NCI-H2081 (cell line): ENCODE measurements around the gene PPY.
"Not testable (repeated sequence)": the region's sequence is repeated elsewhere in the genome, so short reads cannot be mapped to it uniquely, and the experiment has no call there.

Experiments
- DNase-seq, 2 experiments: peaks; one replicate each; lab custom pipeline; 2025; lab: John Stamatoyannopoulos, UW

The PPY gene

GRCh38 chr17:43931062-43931571, 11.2 kb downstream of the PPY start:
- DNase-seq, result no peak

- DNase-seq, result peak in 1 of 2 experiments; percentile 33
Measured at GRCh38 chr17:43928609-43929008, 13.7 kb downstream of the PPY start.

- DNase-seq, result not testable (repeated sequence)
Measured at GRCh38 chr17:43927929-43928328, 14.3 kb downstream of the PPY start.

DNA sequence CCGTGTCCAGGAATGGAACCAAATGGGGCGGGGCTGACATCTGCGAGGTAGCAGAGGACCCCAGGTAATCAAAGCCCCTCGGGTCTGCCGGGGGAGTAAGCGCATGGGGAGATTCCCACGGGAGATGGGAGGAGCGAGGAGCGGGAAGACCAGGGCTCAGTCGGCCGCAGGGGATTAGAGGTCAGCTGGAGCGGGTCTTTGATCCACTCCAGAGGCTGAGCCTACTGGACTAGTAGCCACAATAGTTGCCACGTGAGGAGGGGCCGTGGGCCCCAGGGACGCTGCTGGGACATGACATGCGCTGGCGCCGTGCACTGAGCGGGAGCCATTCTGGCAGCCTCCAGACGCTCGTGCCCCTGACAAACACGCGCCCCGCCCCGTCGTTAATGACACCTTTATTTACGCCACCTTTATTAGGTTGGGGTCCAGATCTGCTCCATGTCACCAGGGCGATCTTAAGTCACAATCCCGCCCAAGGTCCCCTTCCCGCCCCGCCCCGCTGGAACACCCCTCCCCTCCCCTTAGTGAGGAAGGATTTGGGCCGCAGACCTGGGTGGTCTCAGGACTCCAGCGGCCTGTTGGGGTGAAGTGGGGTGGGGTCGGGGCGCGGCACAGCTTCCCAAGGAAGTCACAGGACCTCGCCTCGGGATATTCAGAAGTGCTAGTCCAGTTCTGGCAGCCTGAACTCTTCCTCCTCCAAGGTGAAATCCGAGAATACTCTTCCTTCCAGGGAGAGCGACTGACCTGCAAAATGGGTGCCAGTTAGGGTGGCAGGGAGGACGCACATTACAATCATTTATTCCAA, 15.0 kb downstream of the PPY start:
- no peak for DNase-seq

DNA sequence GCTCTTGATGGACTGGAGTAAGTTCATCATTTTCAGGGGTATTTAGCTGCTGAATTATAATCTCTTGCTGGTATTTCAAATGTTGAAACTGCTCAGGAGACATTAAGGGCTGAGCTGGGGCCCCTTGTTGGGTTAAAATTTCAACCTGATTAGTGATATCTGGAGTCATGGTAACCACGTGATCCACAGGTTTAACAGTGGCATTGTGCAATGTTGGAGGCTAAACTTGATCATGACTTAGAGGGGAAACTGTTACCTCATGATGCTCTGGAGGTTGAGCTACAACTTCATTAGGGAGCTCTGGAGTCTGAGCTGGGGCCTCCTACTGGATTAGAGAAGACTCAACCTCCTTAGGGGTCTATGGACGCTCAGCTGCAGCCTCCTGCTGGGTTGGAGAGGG, 17.7 kb downstream of the PPY start:
- DNase-seq, result no peak

DNA sequence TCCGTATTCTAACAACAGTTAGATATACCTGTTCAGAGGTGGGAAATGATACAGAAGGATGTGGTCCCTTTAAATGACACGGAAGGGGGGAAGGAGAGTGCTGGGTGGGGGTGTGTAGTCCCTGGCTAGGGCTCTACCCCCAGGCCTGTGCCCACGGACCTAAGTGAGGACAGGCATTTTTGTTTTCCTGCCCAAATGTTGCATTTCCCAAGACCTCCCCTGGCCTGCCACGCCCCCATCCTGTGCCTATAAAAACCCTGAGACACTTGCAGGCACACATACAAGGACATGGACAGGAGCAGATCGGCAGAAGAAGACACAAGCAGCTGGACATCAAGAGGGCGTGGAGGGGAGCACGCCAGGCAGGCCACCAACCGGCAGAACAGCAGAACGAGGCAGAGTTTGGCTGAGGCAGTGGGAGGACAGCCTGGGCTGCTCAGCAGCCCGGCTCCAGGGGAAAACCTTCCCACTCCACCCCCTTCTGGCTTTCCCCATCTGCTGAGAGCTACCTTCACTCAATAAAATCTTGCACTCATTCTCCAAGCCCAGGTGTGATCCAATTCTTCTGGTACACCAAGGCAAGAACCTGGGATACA, 21.7 kb downstream of the PPY start:
- DNase-seq, result no peak

DNA sequence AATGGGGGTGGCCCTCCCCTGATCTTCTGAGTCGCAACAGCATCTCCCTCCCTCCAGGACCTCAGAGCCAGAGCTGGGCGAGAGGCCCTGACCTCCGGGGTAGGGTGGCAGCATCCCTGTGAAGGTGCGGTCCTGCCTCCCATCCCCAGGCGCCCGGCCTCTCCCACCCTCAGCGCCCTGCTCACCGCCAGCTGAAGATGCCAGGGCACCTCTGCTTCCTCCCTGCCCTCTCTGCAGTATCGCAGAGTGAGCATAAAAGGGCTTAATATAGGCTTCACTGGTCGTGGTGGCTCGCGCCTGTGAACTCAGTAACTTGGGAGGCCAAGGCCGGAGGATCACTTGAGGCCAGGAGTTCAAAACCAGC, 24.3 kb downstream of the PPY start:
- DNase-seq, result no peak

- no peak for DNase-seq
Measured at GRCh38 chr17:43917348-43918025, 24.8 kb downstream of the PPY start.

DNA sequence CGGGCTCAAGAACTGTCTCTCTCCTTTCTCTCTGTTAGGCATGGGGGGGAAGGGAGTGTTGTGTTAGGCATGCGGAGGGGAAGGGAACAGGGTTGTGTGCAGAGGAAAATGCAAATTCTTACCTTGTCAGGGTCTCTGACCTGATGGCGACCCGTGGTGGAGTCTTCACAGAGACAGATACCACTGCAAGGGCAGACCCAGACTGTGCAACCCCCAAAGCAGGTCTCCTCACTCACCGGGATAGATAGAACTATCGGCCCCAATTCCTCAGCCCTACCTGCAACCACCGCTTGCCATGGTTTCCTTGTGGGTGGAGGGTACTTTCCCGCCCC, 25.3 kb downstream of the PPY start:
- DNase-seq, result no peak

GRCh38 chr17:43916385-43916784, 25.9 kb downstream of the PPY start:
- DNase-seq, result no peak

DNA sequence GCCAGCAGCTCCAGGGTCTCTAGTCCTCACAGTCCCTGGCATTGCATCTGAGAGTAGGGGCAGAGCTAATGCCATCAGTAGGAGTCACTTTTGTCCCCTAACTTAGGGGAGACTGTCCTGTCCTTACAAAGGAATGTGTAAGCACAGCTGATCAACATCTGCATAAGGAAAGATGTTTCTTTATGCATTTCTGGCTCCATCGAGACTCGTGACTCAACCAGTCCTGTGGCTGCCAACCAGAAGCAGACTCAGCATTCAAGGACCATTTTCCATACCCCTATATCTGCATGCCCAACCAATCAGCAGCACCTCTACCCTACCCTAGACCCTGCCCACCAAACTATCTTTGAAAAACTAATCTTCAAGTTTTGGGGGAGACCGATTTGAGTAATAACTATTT, 26.7 kb downstream of the PPY start:
- no peak for DNase-seq

- no peak for DNase-seq
Measured at GRCh38 chr17:43914451-43914850, 27.8 kb downstream of the PPY start.

- DNase-seq, result no peak
Measured at GRCh38 chr17:43913584-43913983, 28.7 kb downstream of the PPY start.

DNA sequence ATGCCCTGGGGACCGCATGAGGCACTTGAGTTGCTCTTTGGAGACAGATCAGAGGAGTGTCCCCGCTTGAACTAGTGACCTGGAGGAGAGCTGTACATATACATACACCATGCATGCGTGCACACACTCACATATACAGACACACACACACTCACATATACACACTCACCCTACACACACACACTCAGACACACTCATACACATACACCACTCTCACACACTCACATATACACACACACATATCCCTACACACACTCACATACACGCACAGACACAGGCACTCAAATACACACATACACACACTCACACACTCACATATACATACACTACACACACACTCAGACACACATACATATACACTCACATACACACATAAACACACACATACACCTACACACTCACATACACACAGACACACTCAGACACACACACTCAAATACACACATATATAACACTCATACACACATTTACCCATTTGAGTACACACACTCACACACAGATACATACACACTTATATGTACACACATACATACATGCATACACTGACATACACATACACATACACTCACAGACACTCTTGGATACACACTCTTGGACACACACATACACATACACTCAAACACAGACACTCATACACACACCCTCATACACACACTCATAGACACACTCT, 29.5 kb downstream of the PPY start:
- no peak for DNase-seq

DNA sequence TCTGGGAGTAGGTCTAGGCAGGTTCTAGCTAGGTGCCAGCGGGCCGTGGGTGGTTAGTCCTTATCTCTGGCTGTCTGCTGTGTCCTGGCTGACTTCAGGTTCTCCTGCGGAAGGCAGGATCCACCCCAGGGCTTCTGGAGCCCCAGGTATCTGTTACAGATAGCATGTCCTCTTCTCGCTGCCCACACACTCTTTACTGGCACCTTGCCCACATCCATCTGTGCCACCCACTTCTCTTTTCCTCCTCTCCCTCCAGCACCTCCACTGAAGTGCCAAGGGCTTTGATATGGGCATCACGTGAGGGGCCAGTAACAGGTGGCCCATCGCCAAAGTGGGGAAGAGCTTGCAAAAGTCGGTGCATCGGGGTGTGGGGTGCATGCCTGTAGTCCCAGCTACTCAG, 30.4 kb downstream of the PPY start:
- DNase-seq, result no peak

DNA sequence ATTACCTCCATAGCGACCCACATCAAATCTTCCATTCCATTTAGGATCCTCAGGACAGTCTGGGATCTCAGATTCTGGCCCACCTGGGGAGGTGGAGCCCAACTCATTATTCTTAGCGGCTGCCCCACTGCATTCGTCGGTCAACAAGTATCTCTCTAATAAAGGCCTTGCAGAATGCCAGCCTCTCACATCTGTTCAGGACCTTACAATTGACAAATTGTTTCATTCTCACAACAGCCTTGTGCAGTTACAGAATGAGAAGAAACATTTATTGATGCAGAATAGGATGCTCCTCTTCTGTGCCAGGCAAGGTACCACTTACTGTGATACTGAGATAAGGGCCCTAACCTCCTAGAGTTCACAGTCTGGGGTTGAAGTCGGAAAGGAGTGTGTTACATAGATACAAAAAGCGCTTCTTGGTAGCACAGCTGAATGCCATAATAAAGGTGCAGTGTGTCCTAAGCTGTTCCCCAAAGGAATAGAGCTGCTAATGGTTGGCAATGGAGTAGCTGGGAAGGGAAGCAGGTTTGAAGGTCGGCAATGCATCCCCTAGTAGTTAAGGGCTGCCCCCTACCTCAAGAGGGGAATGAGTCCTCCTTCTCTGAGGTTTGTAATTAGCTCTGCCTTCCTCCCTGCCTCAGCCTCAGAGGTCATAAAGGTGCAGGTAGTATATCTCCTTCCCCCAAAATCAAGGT, 32.6 kb downstream of the PPY start:
- no peak for DNase-seq

DNA sequence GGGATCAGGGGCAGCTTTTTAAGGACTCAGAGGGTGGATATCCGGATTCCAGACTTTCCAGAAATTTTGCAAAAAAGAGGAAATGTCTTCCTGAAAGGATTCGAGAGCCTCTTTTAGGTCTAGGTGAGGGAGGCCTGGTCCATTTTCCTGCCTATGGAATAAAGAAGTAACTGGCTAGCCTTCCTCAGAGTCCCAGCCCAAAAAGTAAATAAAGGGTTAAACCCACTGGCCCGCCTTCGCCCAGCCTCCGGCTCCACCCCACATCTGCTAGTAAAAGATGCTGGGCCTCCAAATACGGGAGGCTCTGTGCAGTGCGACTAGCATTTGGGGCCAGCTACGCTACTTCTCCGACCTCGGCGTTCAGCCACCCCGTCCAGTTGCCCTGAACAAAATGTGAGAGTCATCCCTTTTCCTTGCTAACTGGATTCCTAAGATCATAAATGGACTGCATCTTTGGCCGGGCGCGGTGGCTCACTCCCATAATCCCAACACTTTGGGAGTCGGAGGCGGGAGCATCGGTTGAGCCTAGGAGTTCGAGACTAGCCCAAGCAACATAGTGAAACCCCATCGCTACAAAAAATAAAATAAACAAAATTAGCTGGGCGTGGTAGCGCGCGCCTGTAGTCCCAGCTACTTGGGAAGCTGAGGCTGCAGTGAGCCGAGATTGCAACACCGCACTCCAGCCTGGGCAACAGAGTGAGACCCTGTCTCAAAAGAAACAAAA, 34.1 kb downstream of the PPY start:
- DNase-seq, result peak in 1 of 2 experiments; percentile 33

DNA sequence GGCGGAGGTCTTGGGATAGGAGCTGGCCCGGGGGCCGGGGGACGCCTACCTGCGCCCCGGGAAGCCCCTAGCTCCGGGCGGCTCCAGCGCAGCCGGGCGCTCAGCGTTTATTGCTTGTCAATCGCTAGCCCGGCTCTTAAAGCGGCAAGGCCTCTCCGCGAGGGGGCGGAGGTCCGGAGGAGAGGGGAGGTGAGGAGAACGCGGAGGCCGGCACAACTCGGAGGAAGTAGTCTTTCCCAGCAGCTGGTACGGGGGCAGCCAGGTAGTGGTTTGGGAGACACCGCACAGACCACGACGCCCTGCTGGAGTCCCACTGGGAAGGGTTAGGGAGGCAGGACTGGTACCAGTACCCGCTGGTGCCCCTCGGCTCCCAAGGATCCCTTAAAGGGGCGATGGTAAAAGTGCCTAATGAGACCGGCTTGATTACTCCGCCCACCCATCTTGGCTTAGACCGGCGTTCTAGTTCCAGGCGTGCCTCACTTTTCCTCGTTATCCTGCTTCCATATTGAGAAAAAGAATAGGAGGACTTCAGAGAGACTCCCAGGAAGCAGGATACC, 34.8 kb downstream of the PPY start, which contains the start of gene MPP2:
TSS of gene MPP2 (minus strand) at position 112 of the 557 bp plus-strand sequence. CDS start 3,076 bp downstream, outside the sequence.
- peak; percentile 22 to 42 for DNase-seq

GRCh38 chr17:43906951-43907424, 35.3 kb downstream of the PPY start:
- DNase-seq, result no peak

- DNase-seq, result peak in 1 of 2 experiments; percentile 47
Measured at GRCh38 chr17:43905985-43906852, 36.1 kb downstream of the PPY start.
